ENCODE measurements around the gene LST1.

- TF ChIP-seq CTCF (conservative IDR thresholded peaks at IDR 0.05) (no peak), EZH2 (IDR thresholded peaks at IDR 0.05; ENCODE audit: low read depth) (no peak)
These were observed 48.1 kb downstream of the LST1 start for GRCh38 chr6:31634131-31634530.

Measured in PC-9 (cell line).